IMR-90 (cell line): ENCODE results near the gene AKT3. TPM values are rescaled to one million over a fixed set of nuclear protein-coding genes. Genes with fewer than 3 reads are reported as not detected.

Experiments
- ATAC-seq: fragments of 200-7000 bp; cut with Tn5 transposase; 2 replicates; pipeline ENCODE4 v1.9.1; 2020; ENCODE audit warnings: low read depth, mild to moderate bottlenecking, moderate library complexity
- BruUV-seq: library from RNA; stranded (reverse); fragments of 400-500 nt; replicated peaks from 2 replicates; lab custom pipeline; 2021; lab: Mats Ljungman, UMichigan
- CTCF ChIA-PET: fragments of 300-600 bp; formaldehyde crosslinking; extraction: SDS; loops from one replicate; lab custom pipeline; 2021; ENCODE audit warnings: antibody characterized with exemption; lab: Yijun Ruan, JAX
- POLR2A ChIA-PET: fragments of 300-600 bp; sonication (Branson Sonifier 250); formaldehyde crosslinking; loops from one replicate; lab custom pipeline; 2022; ENCODE audit warnings: antibody characterized with exemption; ENCODE audit not compliant: unreplicated experiment; lab: Charles Lee
- DNase-seq: peaks from one replicate; pipeline ENCODE4 v3.0.0; 2013
- H2AFZ ChIP-seq: replicated peaks from 2 replicates; pipeline ENCODE3; 2013; ENCODE audit warnings: low read length, mild to moderate bottlenecking; ENCODE audit not compliant: poor library complexity
- H2AK5ac ChIP-seq: 2 replicates; pipeline ENCODE4 v1.6.1; 2013; ENCODE audit warnings: low read depth, low read length, inconsistent platforms
- H2AK9ac ChIP-seq: replicated peaks from 2 replicates; pipeline ENCODE3; 2013; ENCODE audit warnings: mild to moderate bottlenecking, low read depth, low read length, moderate library complexity; ENCODE audit not compliant: poor library complexity
- H2BK120ac ChIP-seq: 2 replicates; pipeline ENCODE4 v1.6.1; 2013; ENCODE audit warnings: low read depth, low read length, inconsistent platforms
- H2BK15ac ChIP-seq: 3 replicates; pipeline ENCODE4 v1.6.1; 2013; ENCODE audit warnings: low read depth, low read length, inconsistent platforms
- H2BK20ac ChIP-seq: 2 replicates; pipeline ENCODE4 v1.6.1; 2013; ENCODE audit warnings: low read depth, mild to moderate bottlenecking, inconsistent platforms, low read length, moderate library complexity
- H2BK5ac ChIP-seq: 2 replicates; pipeline ENCODE4 v1.6.1; 2013; ENCODE audit warnings: mild to moderate bottlenecking, low read depth, low read length, inconsistent platforms; ENCODE audit not compliant: poor library complexity, severe bottlenecking
- H3K14ac ChIP-seq: replicated peaks from 2 replicates; pipeline ENCODE4 v1.6.1; 2013; ENCODE audit warnings: low read depth, low read length, inconsistent platforms
- H3K18ac ChIP-seq: 2 replicates; pipeline ENCODE4 v1.6.1; 2013; ENCODE audit warnings: low read depth, low read length, control low read depth
- H3K23ac ChIP-seq: 2 replicates; pipeline ENCODE4 v1.6.1; 2013; ENCODE audit warnings: low read depth, low read length, inconsistent platforms
- H3K27ac ChIP-seq: 2 replicates; pipeline ENCODE4 v1.5.1; 2013; ENCODE audit warnings: mild to moderate bottlenecking, control low read depth, low read length; ENCODE audit not compliant: insufficient read depth
- H3K27me3 ChIP-seq: 2 replicates; pipeline ENCODE4 v1.6.1; 2013; ENCODE audit warnings: low read length; ENCODE audit not compliant: control insufficient read depth, insufficient read depth
- H3K36me3 ChIP-seq: 2 replicates; pipeline ENCODE4 v1.6.1; 2013; ENCODE audit warnings: low read length, mixed read lengths; ENCODE audit not compliant: control insufficient read depth, insufficient read depth
- H3K4ac ChIP-seq: 2 replicates; pipeline ENCODE4 v1.6.1; 2013; ENCODE audit warnings: low read depth, low read length, inconsistent platforms
- H3K4me1 ChIP-seq: 2 replicates; pipeline ENCODE4 v1.6.1; 2013; ENCODE audit warnings: low read length, mixed read lengths; ENCODE audit not compliant: control insufficient read depth, insufficient read depth
- H3K4me2 ChIP-seq: 2 replicates; pipeline ENCODE4 v1.6.1; 2013; ENCODE audit warnings: low read depth, mild to moderate bottlenecking, control low read depth, low read length, moderate library complexity
- H3K4me3 ChIP-seq: 2 replicates; pipeline ENCODE4 v1.5.1; 2013; ENCODE audit warnings: low read depth, mild to moderate bottlenecking, control low read depth, low read length, moderate library complexity; ENCODE audit not compliant: insufficient read depth
- H3K56ac ChIP-seq: 2 replicates; pipeline ENCODE4 v1.6.1; 2013; ENCODE audit warnings: low read length, inconsistent platforms; ENCODE audit not compliant: insufficient read depth; ENCODE audit errors: extremely low read depth
- H3K79me1 ChIP-seq, 2 experiments: 2 replicates each; pipeline ENCODE4 v1.6.1; 2013; ENCODE audit warnings: low read length in 2 of 2, inconsistent platforms in 1 of 2, low read depth in 1 of 2
- H3K9ac ChIP-seq: 2 replicates; pipeline ENCODE4 v1.6.1; 2013; ENCODE audit warnings: low read depth, low read length, control low read depth
- H3K9me1 ChIP-seq: 2 replicates; pipeline ENCODE4 v1.6.1; 2013; ENCODE audit warnings: low read length, inconsistent platforms; ENCODE audit not compliant: insufficient read depth
- H3K9me3 ChIP-seq: 2 replicates; pipeline ENCODE4 v1.6.1; 2013; ENCODE audit warnings: low read length; ENCODE audit not compliant: control insufficient read depth, insufficient read depth
- H4K20me1 ChIP-seq: 2 replicates; pipeline ENCODE4 v1.6.1; 2013; ENCODE audit warnings: low read length, inconsistent platforms; ENCODE audit not compliant: insufficient read depth
- H4K5ac ChIP-seq: 2 replicates; pipeline ENCODE4 v1.6.1; 2013; ENCODE audit warnings: mild to moderate bottlenecking, low read depth, low read length, control low read depth
- H4K8ac ChIP-seq, 2 experiments: 2 replicates each; pipeline ENCODE4 v1.6.1; 2013; ENCODE audit warnings: low read depth in 2 of 2, low read length in 2 of 2, control low read depth in 1 of 2, inconsistent platforms in 1 of 2
- H4K91ac ChIP-seq: 2 replicates; pipeline ENCODE4 v1.6.1; 2013; ENCODE audit warnings: low read depth, low read length, inconsistent platforms; ENCODE audit not compliant: insufficient read depth
- BHLHE40 ChIP-seq: fragments of 150-350 bp; IDR thresholded peaks from 2 replicates; pipeline ENCODE4 v1.6.1; 2016; ENCODE audit warnings: mild to moderate bottlenecking, low read depth, low read length
- CEBPB ChIP-seq: IDR thresholded peaks from 2 replicates; pipeline ENCODE4 v1.6.1; 2012; ENCODE audit warnings: low read depth, low read length, improper control_type of control experiment
- CHD1 ChIP-seq: IDR thresholded peaks from 2 replicates; pipeline ENCODE4 v1.6.1; 2012; ENCODE audit warnings: low read depth, low read length, improper control_type of control experiment
- CTCF ChIP-seq: conservative IDR thresholded peaks from 2 replicates; pipeline ENCODE4 v1.5.1; 2012; ENCODE audit warnings: mild to moderate bottlenecking, low read depth, low read length, improper control_type of control experiment
- ELK1 ChIP-seq: fragments of 150-350 bp; IDR thresholded peaks from 2 replicates; pipeline ENCODE4 v1.6.1; 2016; ENCODE audit warnings: low read depth, mild to moderate bottlenecking, low read length, moderate library complexity, borderline replicate concordance
- FOS ChIP-seq: fragments of 150-350 bp; IDR thresholded peaks from 2 replicates; pipeline ENCODE4 v1.6.1; 2016; ENCODE audit warnings: low read depth, low read length
- MAFK ChIP-seq: IDR thresholded peaks from 2 replicates; pipeline ENCODE4 v1.6.1; 2012; ENCODE audit warnings: low read depth, low read length, improper control_type of control experiment
- MAZ ChIP-seq: IDR thresholded peaks from 2 replicates; pipeline ENCODE4 v1.6.1; 2012; ENCODE audit warnings: low read depth, mild to moderate bottlenecking, low read length, improper control_type of control experiment, moderate library complexity, borderline replicate concordance
- MXI1 ChIP-seq: IDR thresholded peaks from 2 replicates; pipeline ENCODE4 v1.6.1; 2012; ENCODE audit warnings: low read depth, mild to moderate bottlenecking, low read length, moderate library complexity, borderline replicate concordance
- NFE2L2 ChIP-seq: fragments of 150-350 bp; IDR thresholded peaks from 2 replicates; pipeline ENCODE4 v1.6.1; 2016; ENCODE audit warnings: low read depth, mild to moderate bottlenecking, low read length
- POLR2A ChIP-seq: IDR thresholded peaks from 2 replicates; pipeline ENCODE4 v1.6.1; 2012; ENCODE audit warnings: mild to moderate bottlenecking, low read depth, low read length
- RAD21 ChIP-seq: IDR thresholded peaks from 2 replicates; pipeline ENCODE4 v1.6.1; 2012; ENCODE audit warnings: low read length, improper control_type of control experiment
- RCOR1 ChIP-seq: IDR thresholded peaks from 2 replicates; pipeline ENCODE4 v1.6.1; 2012; ENCODE audit warnings: mild to moderate bottlenecking, low read length, improper control_type of control experiment; ENCODE audit not compliant: insufficient replicate concordance
- RFX5 ChIP-seq: IDR thresholded peaks from 2 replicates; pipeline ENCODE4 v1.8.0; 2012; ENCODE audit warnings: low read depth, mild to moderate bottlenecking, low read length, moderate library complexity
- SMC3 ChIP-seq: fragments of 150-350 bp; IDR thresholded peaks from 2 replicates; pipeline ENCODE4 v1.6.1; 2016; ENCODE audit warnings: low read depth, mild to moderate bottlenecking, antibody characterized with exemption, low read length, moderate library complexity
- USF2 ChIP-seq: fragments of 150-350 bp; IDR thresholded peaks from 2 replicates; pipeline ENCODE4 v1.6.1; 2017; ENCODE audit warnings: mild to moderate bottlenecking, antibody characterized with exemption, low read length, low read depth
- WGBS, 2 experiments: methylation state at CpG; one replicate each; pipeline versions ENCODE4 v1.1.5 to v1.1.7; 2013; ENCODE audit warnings: missing lambda C conversion rate in 2 of 2; ENCODE audit not compliant: insufficient read length in 1 of 2; ENCODE audit errors: extremely low coverage in 2 of 2; 5-methylcytosine and 5-hydroxymethylcytosine counted together
- dilution Hi-C: fragments of 300-500 bp; cut with HindIII; formaldehyde crosslinking; loops from one replicate; pipeline ENCODE4 v1.14.3; 2018; ENCODE audit warnings: low sequenced_read_pairs; ENCODE audit not compliant: unreplicated experiment
- in situ Hi-C: fragments of 300-500 bp; cut with MboI; formaldehyde crosslinking; loops from 3 replicates; pipeline ENCODE4 v1.14.3; 2019; ENCODE audit warnings: low sequenced_read_pairs, inconsistent platforms, mixed read lengths
- intact Hi-C: fragments of 100-400 bp; cut with micrococcal nuclease; formaldehyde crosslinking; loops from 2 replicates; pipeline ENCODE4 v1.10.0; 2022
- polyA plus RNA-seq, 3 experiments: library from polyadenylated mRNA; depleted of rRNA; stranded (reverse); fragments of >200 nt; gene quantifications; 2 replicates each; pipeline ENCODE4 v1.2.3, GENCODE V29; 2012; ENCODE audit warnings: low replicate concordance in 1 of 3
- total RNA-seq: library from RNA; depleted of rRNA; stranded (reverse); fragments of >200 nt; gene quantifications from 2 replicates; pipeline ENCODE4 v1.2.3, GENCODE V29; 2012

Gene AKT3
- total and polyA plus RNA-seq, 2 of the 4 experiments (the other 2 are of a cell fraction), result 15.2 to 19.4 TPM

GRCh38 chr1:243525085-243525487 lies 325.0 kb downstream of the AKT3 start:
- Histone ChIP-seq H3K27ac (peak overlapping the region; percentile 14), H4K91ac (no peak overlapping the region), H4K20me1 (peaks cover 3% of the 10 kb centered on the region; the same call in 1 of the 2 replicates), H3K27me3 (no peaks in the 10 kb centered on the region), H3K4me3 (no peak overlapping the region), H3K9ac (no peak overlapping the region), H3K79me1 (peaks cover 19 to 22% of the 10 kb centered on the region in 2 experiments), H3K4me1 (peaks cover 3% of the 10 kb centered on the region), H3K4me2 (peak overlapping the region; percentile 6; the same call in 1 of the 2 replicates), H2BK120ac (peak overlapping the region; percentile 67), H3K56ac (no peak overlapping the region), H4K8ac (peak overlapping the region; percentile 2 to 59; a peak in 2 of 4 replicates), H3K9me3 (no peaks in the 10 kb centered on the region), H2BK20ac (peak overlapping the region; percentile 54), H3K36me3 (peaks cover 2% of the 10 kb centered on the region; the same call in 1 of the 2 replicates), H2BK15ac (no peak overlapping the region), H2BK5ac (peak overlapping the region; percentile 67), H3K9me1 (peaks cover 3% of the 10 kb centered on the region; the same call in 1 of the 2 replicates), H2AK5ac (no peak overlapping the region), H2AFZ (no peak overlapping the region), H3K4ac (peak overlapping the region; percentile 67; the same call in 1 of the 2 replicates), H3K18ac (peak overlapping the region; percentile 2; the same call in 1 of the 2 replicates), H3K23ac (no peak overlapping the region), H3K14ac (peak overlapping the region; percentile 84), H2AK9ac (no peak overlapping the region), H4K5ac (no peak overlapping the region; the same call in 1 of the 2 replicates)
- ChIA-PET POLR2A (no interaction called here), CTCF (no interaction called here)
- in situ Hi-C loops (no loop called here), intact Hi-C loops (no loop called here), dilution Hi-C loops (no loop called here)
- 0% methylated on average over 1 of the region's 2 CpGs; no CpG with 5 or more reads in 1 of the 2 experiments for WGBS, 2 experiments
- no peak for TF ChIP-seq POLR2A
- no peak for TF ChIP-seq RAD21
- TF ChIP-seq MAZ, result no peak
- TF ChIP-seq FOS, result 0 out of 2 replicates have a peak, but pooled peaks have one; percentile 8
- no peak for TF ChIP-seq SMC3
- TF ChIP-seq RCOR1, result no peak
- no peak for TF ChIP-seq RFX5
- peak; percentile 98 for TF ChIP-seq NFE2L2
- no peak for TF ChIP-seq BHLHE40
- TF ChIP-seq CHD1, result no peak
- no peak for TF ChIP-seq ELK1
- TF ChIP-seq CEBPB, result peak; percentile 6; the same call in 1 of the 2 replicates
- no peak for TF ChIP-seq MXI1
- TF ChIP-seq MAFK, result peak; percentile 78
- no peak for TF ChIP-seq CTCF
- TF ChIP-seq USF2, result no peak
- DNase-seq, result peak; percentile 87
- BruUV-seq, result no TSS peak
- ATAC-seq, result peak; percentile 75
